Measurements from ENCODE around the gene TRIM32. TPM values are rescaled to one million over a fixed set of nuclear protein-coding genes. Genes with fewer than 3 reads are reported as not detected.
"Not testable (repeated sequence)": the region's sequence is repeated elsewhere in the genome, so short reads cannot be mapped to it uniquely, and the experiment has no call there.

Gene TRIM32
- polyA plus RNA-seq, 1 of the 3 experiments (the other 2 are of a cell fraction) = 10.2 TPM

DNA sequence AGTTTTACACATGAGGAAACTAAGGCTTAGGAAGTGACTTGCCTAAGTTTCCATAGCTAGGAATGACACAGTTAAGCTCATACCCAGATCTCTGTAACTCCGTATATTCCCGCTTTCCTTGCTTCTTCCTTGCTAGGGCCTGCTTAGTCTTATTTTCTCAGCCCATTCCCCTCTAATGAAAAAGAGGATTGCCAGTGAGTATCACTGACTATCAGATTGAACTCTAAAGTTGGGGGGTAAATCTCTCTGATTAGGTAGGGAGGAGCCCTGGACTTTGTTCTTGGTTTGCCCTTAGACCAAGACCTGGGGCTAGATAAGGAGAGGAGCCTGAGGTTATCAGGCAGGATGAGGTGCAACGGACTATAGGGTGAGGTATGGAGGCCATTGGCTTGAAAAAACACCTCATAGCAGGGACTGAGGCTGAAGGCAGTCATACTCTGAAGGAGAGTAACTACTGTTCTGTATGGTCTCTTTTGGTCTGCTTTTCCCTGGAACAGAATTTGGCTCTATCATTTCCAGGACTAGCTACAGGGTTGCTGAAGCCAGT, 2.5 kb downstream of the TRIM32 start:
- peaks cover 33% of the 10 kb centered on the region for H4K20me1 ChIP-seq (ENCODE audit: insufficient read depth)

GRCh38 chr9:116690805-116691204, 3.7 kb downstream of the TRIM32 start:
- H3K9ac ChIP-seq; H3K9me2 ChIP-seq; H3K4me3 ChIP-seq (ENCODE audit: low read depth in 2 of 2, low read length in 1 of 2); H3F3A ChIP-seq (replicated peaks; ENCODE audit: insufficient read depth); DNase-seq; H3K4me2 ChIP-seq; H3K27ac ChIP-seq (ENCODE audit: low read depth in 2 of 2, low read length in 1 of 2); H3K27me3 ChIP-seq (ENCODE audit: insufficient read depth); H3K9me3 ChIP-seq; H2AFZ ChIP-seq (ENCODE audit: low read depth); POLR2A ChIA-PET: not testable (repeated sequence)
- Histone ChIP-seq H3K79me2 (ENCODE audit: insufficient read depth) (peaks cover 83% of the 10 kb centered on the region), H3K4me1 (ENCODE audit: control insufficient read depth in 1 of 2, insufficient read depth in 2 of 2, low read depth in 1 of 2, low read length in 1 of 2) (peaks cover 20 to 23% of the 10 kb centered on the region in 2 experiments; a peak in 3 of 4 replicates), H3K36me3 (replicated peaks in 1 of 2; ENCODE audit: control insufficient read depth in 1 of 2, insufficient read depth in 2 of 2, low read length in 1 of 2) (peaks cover 8 to 16% of the 10 kb centered on the region in 2 experiments), H4K20me1 (ENCODE audit: insufficient read depth) (peaks cover 42% of the 10 kb centered on the region)
- CTCF ChIA-PET = interaction anchor here (0.6 to 1.5 kb wide), 2 partner anchors 35 to 1097 kb away, joined by 3 read pairs; no protein-coding TSS in a partner anchor

More for the DNA sequence above, 2.5 kb downstream of the TRIM32 start:
- TF ChIP-seq TAF1 (IDR thresholded peaks at IDR 0.05; ENCODE audit: borderline replicate concordance, low read depth, low read length) (no peak), TCF12 (IDR thresholded peaks at IDR 0.05) (no peak), POLR2AphosphoS5 (IDR thresholded peaks at IDR 0.05; ENCODE audit: low read depth, low read length) (no peak), REST (IDR thresholded peaks at IDR 0.05; ENCODE audit: low read depth, low read length) (no peak), CHD2 (IDR thresholded peaks at IDR 0.05; ENCODE audit: low read length, partially characterized antibody) (no peak), MAX (IDR thresholded peaks at IDR 0.05; ENCODE audit: low read depth) (no peak), FOXJ3 (CRISPR knock-in tag; IDR thresholded peaks at IDR 0.05) (no peak), RXRA (IDR thresholded peaks at IDR 0.05; ENCODE audit: borderline replicate concordance, low read depth) (no peak), JUND (IDR thresholded peaks at IDR 0.05) (no peak), RFX5 (IDR thresholded peaks at IDR 0.05; ENCODE audit: low read length) (no peak), MEF2A (IDR thresholded peaks at IDR 0.05; ENCODE audit: borderline replicate concordance, low read depth) (no peak), TEAD4 (IDR thresholded peaks at IDR 0.05; ENCODE audit: borderline replicate concordance, insufficient read depth) (no peak), MXI1 (IDR thresholded peaks at IDR 0.05; ENCODE audit: low read depth, low read length) (no peak), NRF1 (IDR thresholded peaks at IDR 0.05; ENCODE audit: low read depth, low read length) (no peak)
- TF ChIP-seq, protein P1, sequence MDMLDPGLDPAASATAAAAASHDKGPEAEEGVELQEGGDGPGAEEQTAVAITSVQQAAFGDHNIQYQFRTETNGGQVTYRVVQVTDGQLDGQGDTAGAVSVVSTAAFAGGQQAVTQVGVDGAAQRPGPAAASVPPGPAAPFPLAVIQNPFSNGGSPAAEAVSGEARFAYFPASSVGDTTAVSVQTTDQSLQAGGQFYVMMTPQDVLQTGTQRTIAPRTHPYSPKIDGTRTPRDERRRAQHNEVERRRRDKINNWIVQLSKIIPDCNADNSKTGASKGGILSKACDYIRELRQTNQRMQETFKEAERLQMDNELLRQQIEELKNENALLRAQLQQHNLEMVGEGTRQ (IDR thresholded peaks at IDR 0.05; ENCODE audit: borderline replicate concordance, low read depth, low read length) = no peak
- Histone ChIP-seq H3K36me3 (replicated peaks in 1 of 2; ENCODE audit: control insufficient read depth in 1 of 2, insufficient read depth in 2 of 2, low read length in 1 of 2) (peaks cover 0 to 7% of the 10 kb centered on the region in 2 experiments), H3K4me3 (ENCODE audit: low read depth in 2 of 2, low read length in 1 of 2) (no peak overlapping the region), H3K4me2 (peak overlapping the region; percentile 92), H3K27ac (ENCODE audit: low read depth in 2 of 2, low read length in 1 of 2) (no peak overlapping the region; a peak in 1 of 4 replicates), H3K9me3 (no peaks in the 10 kb centered on the region), H3K9ac (no peak overlapping the region), H3F3A (replicated peaks; ENCODE audit: insufficient read depth) (peaks cover 3% of the 10 kb centered on the region), H3K9me2 (no peaks in the 10 kb centered on the region), H2AFZ (ENCODE audit: low read depth) (no peak overlapping the region), H3K79me2 (ENCODE audit: insufficient read depth) (peaks cover 71% of the 10 kb centered on the region), H3K27me3 (ENCODE audit: insufficient read depth) (no peaks in the 10 kb centered on the region), H3K4me1 (ENCODE audit: control insufficient read depth in 1 of 2, insufficient read depth in 2 of 2, low read depth in 1 of 2, low read length in 1 of 2) (peaks cover 14 to 20% of the 10 kb centered on the region in 2 experiments; a peak in 3 of 4 replicates)
- POLR2A ChIA-PET = no interaction called here
- DNase-seq = no peak
- WGBS (ENCODE audit: low lambda C conversion rate) = 95% methylated on average over 3 of the region's 3 CpGs
- CTCF ChIA-PET = no interaction called here
